Measurements from ENCODE around the gene TBCK. TPM values are rescaled to one million over a fixed set of nuclear protein-coding genes. Genes with fewer than 3 reads are reported as not detected.

TBCK gene
- total and polyA plus RNA-seq, 2 of the 8 experiments (the other 6 are each of a cell fraction or from before 2014, with no cell fraction given) = 10.2 to 18.7 TPM

DNA sequence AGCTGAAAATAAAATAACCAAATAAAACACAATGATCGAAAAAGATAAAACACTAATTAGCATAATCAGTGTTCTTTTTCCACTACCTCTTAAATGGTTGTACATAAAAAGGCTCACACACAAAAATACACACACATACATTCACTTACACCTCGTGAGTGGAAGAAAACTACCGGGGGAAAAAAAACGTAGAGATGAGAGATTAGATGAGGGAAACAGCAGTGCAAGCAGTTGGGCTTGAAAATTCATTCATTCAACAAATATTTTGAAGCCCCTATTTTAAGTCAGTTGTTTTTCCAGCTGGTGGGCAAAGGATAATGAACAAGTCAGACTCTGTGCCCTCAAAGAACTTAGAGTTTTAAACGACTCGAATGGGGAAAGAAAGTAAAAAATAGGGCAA is 1.0 kb downstream of the TBCK start (continued):
- no peak for TF ChIP-seq TCF12 (IDR thresholded peaks at IDR 0.05; ENCODE audit: low read depth, low read length)
- TF ChIP-seq RBBP5 (IDR thresholded peaks at IDR 0.05; ENCODE audit: borderline replicate concordance, low read depth, low read length) = no peak
- TF ChIP-seq FOSL1 (IDR thresholded peaks at IDR 0.05; ENCODE audit: insufficient read depth, low read depth, low read length) = no peak
- TF ChIP-seq, protein P1, sequence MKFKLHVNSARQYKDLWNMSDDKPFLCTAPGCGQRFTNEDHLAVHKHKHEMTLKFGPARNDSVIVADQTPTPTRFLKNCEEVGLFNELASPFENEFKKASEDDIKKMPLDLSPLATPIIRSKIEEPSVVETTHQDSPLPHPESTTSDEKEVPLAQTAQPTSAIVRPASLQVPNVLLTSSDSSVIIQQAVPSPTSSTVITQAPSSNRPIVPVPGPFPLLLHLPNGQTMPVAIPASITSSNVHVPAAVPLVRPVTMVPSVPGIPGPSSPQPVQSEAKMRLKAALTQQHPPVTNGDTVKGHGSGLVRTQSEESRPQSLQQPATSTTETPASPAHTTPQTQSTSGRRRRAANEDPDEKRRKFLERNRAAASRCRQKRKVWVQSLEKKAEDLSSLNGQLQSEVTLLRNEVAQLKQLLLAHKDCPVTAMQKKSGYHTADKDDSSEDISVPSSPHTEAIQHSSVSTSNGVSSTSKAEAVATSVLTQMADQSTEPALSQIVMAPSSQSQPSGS (IDR thresholded peaks at IDR 0.05; ENCODE audit: low read length) = no peak
